ENCODE results near the gene ZC3H12A.

DNA sequence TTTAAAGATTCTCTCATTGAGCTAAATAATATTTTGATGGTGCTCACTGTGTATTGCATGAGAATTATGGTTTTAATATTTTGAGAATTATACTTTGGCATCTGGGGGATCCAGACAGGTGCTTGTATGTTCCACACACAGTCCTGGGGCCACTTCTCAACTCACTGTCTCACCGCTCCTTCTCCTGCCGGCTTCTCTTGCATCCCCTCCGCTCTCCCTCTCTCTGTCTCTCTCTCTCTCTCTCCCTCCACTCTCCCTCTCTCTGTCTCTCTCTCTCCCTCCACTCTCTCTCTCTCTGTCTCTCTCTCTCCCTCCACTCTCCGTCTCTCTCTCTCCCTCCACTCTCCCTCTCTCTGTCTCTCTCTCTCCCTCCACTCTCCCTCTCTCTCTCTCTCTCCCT is 32.2 kb upstream of the ZC3H12A start:
- TF ChIP-seq, protein P1, sequence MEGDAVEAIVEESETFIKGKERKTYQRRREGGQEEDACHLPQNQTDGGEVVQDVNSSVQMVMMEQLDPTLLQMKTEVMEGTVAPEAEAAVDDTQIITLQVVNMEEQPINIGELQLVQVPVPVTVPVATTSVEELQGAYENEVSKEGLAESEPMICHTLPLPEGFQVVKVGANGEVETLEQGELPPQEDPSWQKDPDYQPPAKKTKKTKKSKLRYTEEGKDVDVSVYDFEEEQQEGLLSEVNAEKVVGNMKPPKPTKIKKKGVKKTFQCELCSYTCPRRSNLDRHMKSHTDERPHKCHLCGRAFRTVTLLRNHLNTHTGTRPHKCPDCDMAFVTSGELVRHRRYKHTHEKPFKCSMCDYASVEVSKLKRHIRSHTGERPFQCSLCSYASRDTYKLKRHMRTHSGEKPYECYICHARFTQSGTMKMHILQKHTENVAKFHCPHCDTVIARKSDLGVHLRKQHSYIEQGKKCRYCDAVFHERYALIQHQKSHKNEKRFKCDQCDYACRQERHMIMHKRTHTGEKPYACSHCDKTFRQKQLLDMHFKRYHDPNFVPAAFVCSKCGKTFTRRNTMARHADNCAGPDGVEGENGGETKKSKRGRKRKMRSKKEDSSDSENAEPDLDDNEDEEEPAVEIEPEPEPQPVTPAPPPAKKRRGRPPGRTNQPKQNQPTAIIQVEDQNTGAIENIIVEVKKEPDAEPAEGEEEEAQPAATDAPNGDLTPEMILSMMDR (IDR thresholded peaks at IDR 0.05; ENCODE audit: low read depth, low read length, poor library complexity, severe bottlenecking), result no peak
- no peak for TF ChIP-seq EZH2phosphoT487 (IDR thresholded peaks at IDR 0.05; ENCODE audit: borderline replicate concordance, low read length)
